Epithelial cell of prostate (primary cell): ENCODE measurements around the gene DLEC1.
"Not testable (repeated sequence)": the region's sequence is repeated elsewhere in the genome, so short reads cannot be mapped to it uniquely, and the experiment has no call there.

Source experiments
- DNase-seq: peaks from one replicate; pipeline ENCODE4 v3.0.0-alpha.2; 2011; ENCODE audit warnings: low read depth, low spot score
- H3K27ac ChIP-seq: fragments of 450-650 bp; 2 replicates; pipeline ENCODE4 v1.5.1; 2017; ENCODE audit warnings: mild to moderate bottlenecking

DLEC1 gene

DNA sequence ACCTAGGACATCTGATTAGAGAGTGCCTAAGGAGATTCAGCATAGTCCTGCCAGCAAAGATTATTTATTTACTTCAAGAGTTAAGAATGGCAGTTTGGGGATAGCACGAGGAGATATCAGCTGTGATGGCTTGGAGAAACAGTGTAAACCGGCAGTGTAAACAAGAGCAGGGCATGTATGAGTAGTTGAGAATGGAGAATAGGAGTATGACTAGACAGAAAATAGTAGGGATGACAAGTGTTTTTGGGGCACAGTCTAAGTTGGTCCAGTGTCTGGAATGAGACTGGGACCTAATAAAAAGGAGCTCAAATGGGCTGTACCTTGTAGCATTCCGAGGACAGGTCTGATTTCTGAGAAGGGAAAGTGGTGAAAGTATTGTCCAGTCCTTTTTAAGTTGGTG is 38.1 kb downstream of the DLEC1 start:
- not testable (repeated sequence) for DNase-seq, H3K27ac ChIP-seq

DNA sequence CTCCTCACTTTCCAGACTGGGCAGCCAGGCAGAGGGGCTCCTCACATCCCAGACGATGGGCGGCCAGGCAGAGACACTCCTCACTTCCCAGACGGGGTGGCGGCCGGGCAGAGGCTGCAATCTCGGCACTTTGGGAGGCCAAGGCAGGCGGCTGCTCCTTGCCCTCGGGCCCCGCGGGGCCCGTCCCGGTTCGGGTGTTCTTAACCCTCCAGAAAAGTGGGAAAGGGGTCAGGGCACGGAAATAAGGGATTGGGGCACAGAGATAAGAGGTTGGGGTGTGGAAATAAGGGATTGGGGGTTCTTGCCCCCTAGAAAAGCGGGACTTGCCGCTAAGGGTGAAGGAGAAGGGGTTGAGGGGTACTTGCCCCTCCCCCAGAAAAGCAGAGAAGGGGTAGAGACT is 43.3 kb downstream of the DLEC1 start:
- DNase-seq, H3K27ac ChIP-seq: not testable (repeated sequence)

DNA sequence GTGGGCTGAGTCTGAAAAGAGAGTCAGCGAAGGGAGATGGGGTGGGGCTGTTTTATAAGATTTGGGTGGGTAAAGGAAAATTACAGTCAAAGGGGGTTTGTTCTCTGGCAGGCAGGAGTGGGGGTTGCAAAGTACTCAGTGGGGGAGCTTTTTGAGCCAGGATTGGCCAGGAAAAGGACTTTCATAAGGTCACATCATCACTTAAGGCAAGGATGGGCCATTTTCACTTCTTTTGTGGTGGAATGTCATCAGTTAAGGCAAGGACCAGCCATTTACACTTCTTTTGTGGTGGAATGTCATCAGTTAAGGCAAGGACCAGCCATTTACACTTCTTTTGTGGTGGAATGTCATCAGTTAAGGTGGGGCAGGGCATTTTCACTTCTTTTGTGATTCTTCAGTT is 44.2 kb downstream of the DLEC1 start:
- not testable (repeated sequence) for H3K27ac ChIP-seq, DNase-seq

DNA sequence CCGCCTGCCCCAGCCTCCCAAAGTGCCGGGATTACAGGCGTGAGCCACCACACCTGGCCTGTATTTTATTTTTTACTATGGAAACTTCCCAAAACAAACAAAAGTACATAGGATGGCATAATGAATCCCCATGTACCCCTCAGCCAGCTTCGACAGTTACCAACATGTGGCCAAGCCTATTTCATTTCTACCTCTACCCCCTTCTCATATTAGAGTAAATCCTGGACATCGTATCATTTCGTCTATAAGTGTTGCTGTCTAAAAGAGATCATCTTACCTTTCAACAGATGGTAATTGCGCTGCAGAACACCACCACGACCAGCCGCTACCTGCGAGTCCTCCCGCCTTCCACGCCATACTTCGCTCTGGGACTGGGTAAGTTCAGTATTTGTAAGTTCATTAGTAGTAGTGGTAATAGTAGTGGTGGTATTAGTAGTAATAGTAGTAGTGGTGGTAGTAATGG is 44.9 kb downstream of the DLEC1 start:
- no peak for DNase-seq
- no peak overlapping the region for H3K27ac ChIP-seq

DNA sequence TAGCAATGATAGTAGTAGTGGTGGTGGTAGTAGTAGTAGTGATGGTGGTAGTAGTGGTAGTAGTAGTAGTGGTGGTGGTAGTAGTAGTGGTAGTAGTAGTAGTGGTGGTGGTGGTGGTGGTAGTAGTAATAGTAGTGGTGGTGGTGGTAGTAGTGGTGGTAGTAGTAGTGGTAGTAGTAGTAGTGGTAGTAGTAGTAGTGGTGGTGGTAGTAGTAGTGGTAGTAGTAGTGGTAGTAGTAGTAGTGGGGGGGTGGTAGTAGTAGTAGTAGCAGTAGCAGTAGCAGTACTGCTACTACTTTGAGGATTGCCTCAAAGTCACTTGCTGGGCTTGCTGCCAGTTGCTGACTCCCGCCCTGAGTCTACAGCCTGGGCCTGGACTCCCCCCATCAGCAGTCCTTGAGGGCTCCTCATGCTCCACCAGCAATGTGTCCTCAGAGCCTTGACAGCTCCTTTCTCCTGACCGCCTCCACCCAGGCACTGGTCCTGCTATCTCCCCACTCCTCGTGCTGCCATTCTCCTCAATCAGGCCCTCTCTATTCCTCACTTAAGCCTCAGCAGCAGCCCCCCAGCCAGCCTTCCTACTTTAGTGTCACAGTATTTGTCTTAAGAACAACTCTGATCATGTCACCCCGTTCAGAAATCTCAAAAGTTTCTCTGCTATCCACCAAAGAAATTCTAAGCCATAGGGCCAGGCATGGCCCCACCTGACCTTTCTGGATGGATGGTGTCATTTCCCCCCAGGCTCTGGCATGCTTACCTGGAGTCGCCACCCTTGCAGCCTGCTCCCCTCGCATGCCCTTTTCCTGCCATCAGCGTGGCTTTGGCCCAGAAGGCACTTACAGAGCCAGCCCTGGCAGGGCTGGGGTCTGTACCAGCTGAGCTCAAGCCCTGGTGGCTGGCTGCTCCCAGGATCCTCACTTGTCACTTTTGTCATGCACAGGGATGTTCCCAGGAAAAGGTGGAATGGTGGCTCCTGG is 45.6 kb downstream of the DLEC1 start:
- H3K27ac ChIP-seq: no peak overlapping the region
- no peak for DNase-seq

DNA sequence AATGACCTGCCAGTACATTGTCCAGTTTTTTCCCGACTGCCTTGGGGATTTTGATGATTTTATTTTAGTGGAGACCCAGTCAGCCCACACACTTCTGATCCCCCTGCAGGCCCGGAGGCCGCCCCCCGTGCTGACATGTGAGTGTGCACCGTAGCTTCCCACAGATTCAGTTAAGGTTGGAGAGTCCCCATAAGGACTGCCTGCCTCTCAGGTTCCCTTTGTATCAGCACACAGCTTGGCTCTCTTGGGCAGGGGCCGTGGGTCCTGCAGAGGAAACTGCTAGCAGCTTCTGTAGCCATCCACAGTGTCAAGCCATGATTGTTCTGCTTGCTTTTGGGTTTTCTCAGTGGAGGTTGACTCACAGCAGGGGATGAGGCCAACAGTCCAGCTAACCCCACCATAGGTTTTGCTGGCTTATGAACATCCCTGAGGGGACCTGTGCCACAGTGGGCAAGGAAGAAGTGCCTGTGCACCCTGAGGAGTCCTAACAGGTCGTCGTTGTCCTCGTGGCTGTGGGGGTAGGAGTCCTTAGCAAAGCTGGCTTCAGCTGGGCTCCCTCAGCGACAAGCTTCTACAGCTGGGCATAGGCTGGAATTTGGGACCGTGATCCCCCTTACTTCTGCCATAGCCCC is 46.4 kb downstream of the DLEC1 start:
- no peak overlapping the region for H3K27ac ChIP-seq
- DNase-seq: no peak

DNA sequence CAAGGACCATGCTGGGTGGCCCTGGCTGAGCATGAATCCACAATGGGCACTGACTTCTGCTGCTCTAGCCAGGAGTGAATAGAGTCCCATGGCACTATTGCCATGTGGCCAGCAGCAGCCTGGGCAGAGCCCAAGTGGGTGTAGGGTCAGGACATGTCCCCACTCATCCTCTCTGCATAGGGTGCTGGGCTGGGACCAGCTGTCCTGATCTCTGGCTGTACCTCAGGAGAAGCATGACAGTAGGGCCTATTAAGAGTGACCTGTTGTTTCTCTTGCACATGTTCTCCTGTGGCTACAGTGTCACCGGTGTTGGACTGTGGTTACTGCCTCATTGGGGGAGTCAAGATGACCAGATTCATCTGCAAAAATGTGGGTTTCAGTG is 46.9 kb downstream of the DLEC1 start:
- no peak overlapping the region for H3K27ac ChIP-seq
- DNase-seq: no peak

DNA sequence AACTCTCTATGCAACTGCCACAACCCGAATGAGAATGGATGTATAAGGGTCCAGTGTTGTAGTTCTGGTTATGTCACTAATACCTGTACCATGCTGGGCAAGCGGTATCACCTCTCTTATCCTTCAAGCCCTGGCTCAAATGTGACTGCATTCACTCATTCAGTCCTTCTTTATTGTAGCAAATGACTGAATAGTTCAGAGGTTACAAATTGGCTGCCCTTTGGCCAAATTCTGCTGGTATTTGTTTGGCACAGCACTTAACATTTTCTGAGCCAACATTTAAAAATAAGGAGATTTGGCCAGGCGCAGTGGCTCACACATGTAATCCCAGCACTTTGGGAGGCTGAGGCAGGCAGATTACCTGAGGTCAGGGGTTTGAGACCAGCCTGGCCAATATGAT is 47.5 kb downstream of the DLEC1 start:
- DNase-seq: no peak
- H3K27ac ChIP-seq: no peak overlapping the region

DNA sequence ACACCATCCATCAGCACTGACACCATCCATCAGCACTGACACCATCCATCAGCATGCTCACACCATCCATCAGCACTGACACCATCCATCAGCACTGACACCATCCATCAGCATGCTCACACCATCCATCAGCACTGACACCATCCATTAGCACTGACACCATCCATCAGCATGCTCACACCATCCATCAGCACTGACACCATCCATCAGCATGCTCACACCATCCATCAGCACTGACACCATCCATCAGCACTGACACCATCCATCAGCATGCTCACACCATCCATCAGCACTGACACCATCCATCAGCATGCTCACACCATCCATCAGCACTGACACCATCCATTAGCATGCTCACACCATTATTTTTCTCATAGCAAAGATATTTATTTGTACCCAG is 48.3 kb downstream of the DLEC1 start:
- not testable (repeated sequence) for DNase-seq, H3K27ac ChIP-seq

DNA sequence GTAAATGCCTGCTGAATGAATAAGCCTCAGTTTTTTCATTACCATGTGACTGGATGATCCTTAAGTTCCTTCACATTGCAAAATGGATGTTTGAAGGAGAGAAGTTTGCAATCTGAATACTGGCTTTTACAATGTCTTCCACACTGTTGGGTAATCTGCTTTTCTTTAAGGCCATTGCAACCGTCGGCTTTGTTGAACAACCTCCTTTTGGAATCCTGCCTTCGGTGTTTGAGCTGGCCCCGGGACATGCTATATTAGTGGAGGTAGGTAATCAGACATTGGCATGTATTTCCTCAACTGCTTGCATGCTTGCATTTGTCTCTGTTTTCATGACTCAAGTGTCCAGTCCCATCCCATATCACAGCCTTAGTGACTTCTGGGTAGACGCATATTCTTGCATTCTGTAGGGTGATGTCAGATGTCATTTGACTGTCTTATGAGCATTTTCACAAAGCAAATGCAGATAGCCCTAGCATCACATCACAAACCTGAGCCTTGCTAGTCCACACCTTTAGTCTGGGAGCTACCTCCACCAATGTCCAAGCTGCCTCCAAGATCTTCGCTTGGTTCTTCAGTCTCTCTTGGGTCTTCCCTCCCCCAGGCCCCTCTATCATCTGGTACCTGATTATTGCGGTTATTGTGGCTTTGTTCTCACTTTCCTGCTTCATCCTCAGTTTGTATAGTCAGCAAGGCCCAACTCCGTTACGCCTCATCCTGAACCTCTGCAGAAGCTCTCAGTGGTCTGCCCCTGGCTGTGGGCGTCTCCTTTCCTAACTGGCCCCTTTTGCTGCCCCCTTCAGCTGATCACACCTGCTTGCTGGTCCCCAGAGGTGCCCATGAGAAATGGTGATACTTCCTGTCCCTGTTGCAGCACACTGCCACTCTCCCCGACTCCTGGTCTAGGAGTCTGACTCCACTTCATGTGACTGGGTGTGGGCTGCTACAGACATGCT is 49.4 kb downstream of the DLEC1 start:
- DNase-seq: no peak
- peak overlapping the region; percentile 19 for H3K27ac ChIP-seq

DNA sequence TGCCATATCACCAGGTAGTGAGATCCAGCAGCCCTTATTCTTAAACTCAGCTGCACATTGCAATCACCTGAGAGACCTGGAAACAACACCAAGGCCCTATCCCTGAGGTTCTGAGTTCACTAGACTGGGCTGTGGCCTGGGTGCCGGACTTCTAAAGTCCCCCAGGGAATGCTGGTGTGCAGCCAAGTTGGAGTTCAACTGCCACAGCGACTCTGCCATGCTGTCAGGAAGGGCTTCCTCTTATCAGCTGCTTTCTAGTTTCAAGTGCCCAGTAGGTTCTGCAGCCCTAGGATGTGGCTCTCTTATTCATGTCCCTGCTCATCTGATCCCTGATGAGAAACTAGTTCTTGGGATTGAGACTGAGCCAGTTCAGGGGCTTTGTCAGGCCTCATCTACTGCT is 50.2 kb downstream of the DLEC1 start:
- H3K27ac ChIP-seq: no peak overlapping the region
- DNase-seq: no peak

DNA sequence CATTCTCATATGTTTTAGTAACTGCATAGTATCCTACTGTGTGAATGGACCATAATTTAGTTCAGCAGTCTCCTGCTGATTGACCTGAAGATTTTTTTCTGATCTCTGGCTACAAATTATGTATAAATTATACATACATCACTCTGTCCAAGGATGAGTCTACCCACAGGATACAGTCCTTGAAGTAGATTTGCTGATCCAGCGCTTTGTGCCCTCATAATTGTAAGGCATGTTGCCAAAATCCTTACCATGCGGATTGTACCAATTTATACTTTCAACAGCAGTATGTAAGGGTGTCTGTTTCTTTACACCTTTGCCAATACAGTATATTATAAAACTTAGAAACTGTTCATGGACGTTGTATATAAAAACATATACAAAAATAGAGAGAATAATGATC is 51.4 kb downstream of the DLEC1 start:
- DNase-seq: no peak
- no peak overlapping the region for H3K27ac ChIP-seq

DNA sequence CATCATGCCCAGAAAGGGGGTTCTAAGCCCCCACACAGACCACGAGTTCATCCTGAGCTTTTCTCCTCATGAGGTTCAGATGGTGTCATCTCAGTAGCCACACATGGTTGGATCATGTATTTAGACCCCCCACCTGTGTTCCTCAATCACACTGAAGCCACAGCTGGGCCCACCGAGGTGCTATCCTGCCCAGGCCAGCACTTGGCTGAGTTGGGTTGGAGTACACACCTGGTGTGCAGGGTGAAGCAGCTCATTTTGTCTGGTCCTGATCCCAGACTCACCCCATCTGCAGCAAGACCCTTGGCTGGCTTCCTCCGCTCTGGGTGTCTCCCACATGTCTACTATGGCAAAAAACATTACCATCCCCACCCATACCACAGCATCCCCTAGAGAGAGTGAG is 56.0 kb downstream of the DLEC1 start:
- no peak overlapping the region for H3K27ac ChIP-seq
- no peak for DNase-seq

DNA sequence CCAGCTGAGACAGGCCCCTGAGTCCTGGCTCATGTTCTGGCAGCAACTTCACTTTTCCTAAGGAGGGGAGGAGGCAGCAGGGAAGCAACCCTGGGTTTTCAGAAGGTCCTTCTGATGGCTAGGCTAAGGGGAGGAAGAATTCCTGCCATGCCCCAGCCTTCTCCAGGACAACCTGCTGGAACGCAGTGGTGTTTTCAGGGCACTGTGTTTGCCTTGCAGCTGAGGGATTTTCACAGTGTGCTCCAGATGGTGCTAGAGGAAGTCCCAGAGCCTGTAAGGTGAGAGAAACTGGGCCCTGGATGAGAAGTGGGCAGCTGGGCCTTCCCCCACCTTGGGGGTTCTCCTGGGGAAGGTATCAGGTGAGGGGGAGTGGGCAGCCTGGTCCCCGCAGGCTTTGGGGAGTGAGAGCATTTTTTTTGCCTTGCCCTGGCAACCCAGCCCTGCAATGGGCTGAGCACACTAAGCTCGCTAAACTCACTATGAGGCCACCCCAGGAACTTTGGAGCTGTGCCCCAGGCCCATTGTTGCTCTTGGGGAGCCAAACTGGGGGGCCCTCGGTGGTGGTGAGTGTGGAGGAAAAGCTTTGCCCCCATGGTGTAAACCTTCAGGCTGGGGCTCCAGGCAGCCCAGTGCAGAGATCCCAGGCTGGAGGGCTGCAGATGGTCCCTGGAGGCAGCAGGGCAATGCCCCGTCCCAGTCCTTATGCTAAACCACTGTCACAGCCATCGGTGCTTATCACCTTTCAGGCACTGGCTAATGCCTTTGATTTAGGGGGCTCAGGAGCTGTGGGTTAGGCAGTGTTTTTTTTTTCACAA is 56.9 kb downstream of the DLEC1 start:
- H3K27ac ChIP-seq: no peak overlapping the region
- DNase-seq: no peak

DNA sequence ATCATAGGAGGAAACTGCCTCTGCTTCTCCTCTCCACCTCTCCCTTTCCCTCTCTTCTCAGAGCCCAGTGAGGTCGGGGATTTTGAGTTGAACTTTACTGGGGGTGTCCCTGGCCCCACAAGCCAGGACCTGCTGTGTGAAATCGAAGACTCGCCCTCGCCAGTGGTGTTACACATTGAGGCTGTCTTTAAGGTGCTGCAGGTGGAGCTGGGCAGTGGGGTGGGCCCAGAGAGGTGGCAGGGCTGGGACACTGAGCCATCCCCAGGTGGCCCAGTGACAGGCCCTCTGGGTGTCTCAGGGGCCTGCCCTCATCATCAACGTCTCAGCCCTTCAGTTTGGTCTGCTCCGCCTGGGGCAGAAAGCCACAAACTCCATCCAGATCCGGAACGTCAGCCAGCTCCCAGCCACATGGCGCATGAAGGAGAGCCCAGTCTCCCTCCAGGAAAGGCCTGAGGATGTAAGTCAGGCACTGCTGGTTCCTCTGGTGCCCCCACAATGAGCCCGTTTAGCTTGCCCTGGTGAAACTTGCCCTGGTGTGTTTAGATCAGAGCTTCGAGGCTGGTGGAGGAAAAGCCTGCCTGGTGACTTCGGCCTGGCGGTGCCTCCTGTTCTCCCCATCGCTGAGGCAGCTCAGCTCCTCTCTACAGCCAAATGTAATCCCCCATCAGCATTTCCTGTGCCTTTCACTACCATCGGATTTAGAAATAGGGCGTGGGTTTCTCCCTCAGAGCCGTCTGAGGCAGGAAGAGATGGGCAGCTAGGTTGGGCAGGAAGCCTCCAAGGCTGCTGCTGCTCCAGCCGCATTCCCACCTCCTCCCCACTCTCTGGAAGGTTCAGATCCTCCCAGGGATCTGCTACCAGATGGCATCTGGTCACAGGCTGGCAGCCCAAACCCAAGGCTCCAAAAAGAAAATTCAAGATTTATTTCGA is 58.7 kb downstream of the DLEC1 start:
- no peak for DNase-seq
- H3K27ac ChIP-seq: no peak overlapping the region

DNA sequence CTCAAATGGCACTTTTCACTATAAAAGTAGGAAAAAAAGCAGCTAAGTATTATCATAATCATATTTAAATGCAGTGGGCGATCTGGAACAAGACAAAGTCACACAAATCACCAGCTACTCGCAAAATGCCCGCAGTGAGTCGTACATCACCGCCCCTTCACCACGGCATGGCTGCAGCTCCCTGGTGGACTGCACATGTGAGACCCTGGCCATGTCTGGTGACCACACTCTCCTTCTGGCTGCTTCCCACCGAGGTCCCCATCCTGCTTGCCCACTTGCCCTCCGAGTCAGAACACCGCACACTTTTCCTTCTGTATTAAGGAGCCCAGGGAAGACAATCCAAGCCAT is 59.3 kb downstream of the DLEC1 start:
- H3K27ac ChIP-seq: no peak overlapping the region

DNA sequence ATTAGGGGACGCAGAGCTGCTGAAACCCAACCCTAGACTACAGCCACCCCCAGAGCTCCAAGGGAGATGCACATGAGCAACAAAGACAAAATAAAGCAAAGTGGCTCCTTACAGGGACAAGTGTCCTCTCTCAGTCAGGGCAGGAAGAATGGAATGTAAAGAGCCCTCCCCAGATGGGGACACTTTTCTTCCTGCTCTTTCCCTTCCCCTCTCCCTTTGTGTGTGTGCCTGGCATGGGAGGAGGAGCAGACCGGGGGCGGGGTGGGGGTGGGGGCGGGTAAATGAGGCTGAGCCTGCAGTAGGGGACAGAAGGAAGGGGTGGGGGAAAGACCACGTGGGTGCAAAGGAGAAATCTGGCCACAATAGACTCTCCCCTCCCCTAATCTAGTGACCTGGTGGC is 60.5 kb downstream of the DLEC1 start:
- no peak for DNase-seq
- no peak overlapping the region for H3K27ac ChIP-seq

More for the DNA sequence above, 59.3 kb downstream of the DLEC1 start:
- DNase-seq: no peak

DNA sequence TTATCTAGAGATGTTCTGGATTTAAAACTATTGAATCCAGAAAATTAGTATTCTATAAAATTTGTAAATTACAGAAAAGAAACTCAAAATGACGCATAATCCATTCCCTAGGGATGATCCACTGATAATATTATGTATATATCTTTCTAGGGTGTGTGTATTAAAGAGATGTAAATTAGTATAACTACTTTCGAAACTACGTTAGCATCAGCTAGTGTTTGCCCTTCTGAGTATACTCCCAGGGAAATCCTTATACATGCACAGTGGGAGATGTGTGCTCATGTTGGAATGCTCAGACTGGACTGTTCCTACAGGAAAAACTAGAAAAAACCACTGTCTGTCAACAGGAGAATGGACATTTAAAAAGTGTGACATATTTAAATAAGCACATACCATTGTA is 61.5 kb downstream of the DLEC1 start:
- H3K27ac ChIP-seq: no peak overlapping the region
- no peak for DNase-seq
